K562 (cell line): ENCODE data around the gene MRPL32. TPM values are rescaled to one million over a fixed set of nuclear protein-coding genes. Genes with fewer than 3 reads are reported as not detected.

Source experiments
- ADNP ChIP-seq: fragments of 200-800 bp; sonication (Bioruptor generic); IDR thresholded peaks from 2 replicates; pipeline ENCODE4 v1.6.1; 2016; ENCODE audit warnings: missing genetic modification characterization, missing compliant biosample characterization
- BRD9 ChIP-seq: fragments of 450-650 bp; IDR thresholded peaks from 2 replicates; pipeline ENCODE4 v1.6.1; 2018; ENCODE audit warnings: low read depth; ENCODE audit not compliant: partially characterized antibody
- CBFA2T2 ChIP-seq: fragments of 450-650 bp; conservative IDR thresholded peaks from 2 replicates; pipeline ENCODE4 v1.6.1; 2017; ENCODE audit warnings: mild to moderate bottlenecking
- CEBPB ChIP-seq: fragments of 450-650 bp; IDR thresholded peaks from 2 replicates; pipeline ENCODE4 v1.6.1; 2016; ENCODE audit warnings: missing genetic modification characterization, missing compliant biosample characterization
- CHD1 ChIP-seq: fragments of 200-600 bp; sonication (generic); IDR thresholded peaks from one replicate; pipeline ENCODE4 v1.6.1; 2012; ENCODE audit warnings: mild to moderate bottlenecking, moderate library complexity, low read length, inconsistent platforms
- DLX4 ChIP-seq: fragments of 250-450 bp; sonication (Bioruptor Pico); IDR thresholded peaks from 2 replicates; pipeline ENCODE4 v1.6.1; 2021; ENCODE audit warnings: mild to moderate bottlenecking
- EWSR1 ChIP-seq: fragments of 450-650 bp; IDR thresholded peaks from 2 replicates; pipeline ENCODE4 v1.6.1; 2018; ENCODE audit warnings: borderline replicate concordance, mild to moderate bottlenecking, low read depth, moderate library complexity; ENCODE audit not compliant: partially characterized antibody
- FOXA3 ChIP-seq, 2 experiments: fragments of 450-650 bp in 1 of 2; sonication (generic) in 1 of 2; formaldehyde crosslinking; IDR thresholded peaks in 1 of 2; conservative IDR thresholded peaks in 1 of 2; 2 replicates each; pipeline versions ENCODE4 v1.4.0 to v1.8.0; 2020 to 2022; ENCODE audit warnings: mild to moderate bottlenecking in 2 of 2, missing genetic modification reagents in 1 of 2
- FOXK2 ChIP-seq, 2 experiments: fragments of 450-650 bp; IDR thresholded peaks in 1 of 2; conservative IDR thresholded peaks in 1 of 2; 2 replicates each; pipeline ENCODE4 v1.6.1; 2016; ENCODE audit warnings: low read depth in 2 of 2, mild to moderate bottlenecking in 1 of 2
- MTA3 ChIP-seq: fragments of 450-650 bp; formaldehyde crosslinking; IDR thresholded peaks from 2 replicates; pipeline ENCODE4 v1.6.1; 2017; ENCODE audit warnings: mild to moderate bottlenecking, borderline replicate concordance
- NCOA2 ChIP-seq, 2 experiments: fragments of 450-650 bp; IDR thresholded peaks; 2 replicates each; pipeline ENCODE4 v1.6.1; 2018; ENCODE audit warnings: mild to moderate bottlenecking in 2 of 2, moderate library complexity in 1 of 2; ENCODE audit not compliant: partially characterized antibody in 2 of 2
- NFXL1 ChIP-seq: fragments of 450-650 bp; formaldehyde crosslinking; IDR thresholded peaks from 2 replicates; pipeline ENCODE4 v1.4.0; 2021; ENCODE audit warnings: mild to moderate bottlenecking
- NRF1 ChIP-seq, 2 experiments: fragments of 450-650 bp; IDR thresholded peaks in 1 of 2; conservative IDR thresholded peaks in 1 of 2; 2 replicates each; pipeline ENCODE4 v1.6.1; 2014; ENCODE audit warnings: mild to moderate bottlenecking in 2 of 2
- OTX1 ChIP-seq: fragments of 450-650 bp; formaldehyde crosslinking; IDR thresholded peaks from 2 replicates; pipeline ENCODE4 v1.4.0; 2022; ENCODE audit warnings: mild to moderate bottlenecking
- PBX2 ChIP-seq, 2 experiments: IDR thresholded peaks in 1 of 2; conservative IDR thresholded peaks in 1 of 2; 2 replicates each; pipeline ENCODE4 v1.6.1; 2016; ENCODE audit warnings: low read depth in 2 of 2, mild to moderate bottlenecking in 1 of 2, missing compliant biosample characterization in 1 of 2, missing genetic modification characterization in 1 of 2, moderate library complexity in 1 of 2
- PML ChIP-seq: IDR thresholded peaks from 2 replicates; pipeline ENCODE4 v1.6.1; 2012; ENCODE audit warnings: low read length, inconsistent platforms
- PTRF ChIP-seq: fragments of 450-650 bp; IDR thresholded peaks from 2 replicates; pipeline ENCODE4 v1.6.1; 2016; ENCODE audit warnings: mild to moderate bottlenecking, missing genetic modification characterization, missing compliant biosample characterization
- RBM22 ChIP-seq: fragments of 200-400 bp; formaldehyde crosslinking; IDR thresholded peaks from 2 replicates; pipeline ENCODE4 v1.6.1; 2018; ENCODE audit warnings: low read length, low read depth; ENCODE audit not compliant: poor library complexity, severe bottlenecking
- RBM34 ChIP-seq: fragments of 200-400 bp; formaldehyde crosslinking; IDR thresholded peaks from 2 replicates; pipeline ENCODE4 v1.6.1; 2018; ENCODE audit warnings: low read length, borderline replicate concordance; ENCODE audit not compliant: insufficient read depth
- RNF2 ChIP-seq: sonication (generic); IDR thresholded peaks from 2 replicates; pipeline ENCODE4 v1.6.1; 2016
- TAF7 ChIP-seq: fragments of 450-650 bp; IDR thresholded peaks from 2 replicates; pipeline ENCODE4 v1.6.1; 2016; ENCODE audit warnings: missing genetic modification characterization, missing compliant biosample characterization
- TAL1 ChIP-seq: fragments of 450-650 bp; IDR thresholded peaks from 2 replicates; pipeline ENCODE4 v1.6.1; 2016; ENCODE audit warnings: mild to moderate bottlenecking
- TRIM28 ChIP-seq: fragments of 450-650 bp; IDR thresholded peaks from 2 replicates; pipeline ENCODE4 v1.6.1; 2017
- ZNF184 ChIP-seq: sonication (generic); formaldehyde crosslinking; IDR thresholded peaks from 2 replicates; pipeline ENCODE4 v1.5.0; 2020; ENCODE audit warnings: missing genetic modification reagents
- ZNF3 ChIP-seq: fragments of 250-450 bp; sonication (Bioruptor Pico); IDR thresholded peaks from 2 replicates; pipeline ENCODE4 v1.5.0; 2021; ENCODE audit warnings: mild to moderate bottlenecking, moderate library complexity
- ZNF316 ChIP-seq: fragments of 450-650 bp; IDR thresholded peaks from 2 replicates; pipeline ENCODE4 v1.6.1; 2016
- ZNF561 ChIP-seq: fragments of 450-650 bp; formaldehyde crosslinking; conservative IDR thresholded peaks from 2 replicates; pipeline ENCODE4 v1.4.0; 2020; ENCODE audit warnings: mild to moderate bottlenecking, moderate library complexity
- polyA plus RNA-seq, 8 experiments: library from polyadenylated mRNA; depleted of rRNA in 4 of 8; stranded (reverse) in 5 of 8; unstranded in 3 of 8; fragments of >200 nt; fragmentation: Nextera tagmentation in 2 of 8; fragmentation: Illumina TruSeq in 1 of 8; extraction: Ambion mirVana in 2 of 8; extraction: Trizol in 1 of 8; gene quantifications; 2 replicates each; pipeline versions ENCODE4 v1.2.1 to v1.2.3, GENCODE V29; 2011 to 2014; ENCODE audit warnings: inconsistent platforms in 1 of 8, missing spikeins in 1 of 8
- total RNA-seq, 7 experiments: library from RNA; depleted of rRNA in 6 of 7; stranded (reverse); fragments of >200 nt in 6 of 7; fragmentation: Illumina TruSeq in 2 of 7; extraction: Trizol in 2 of 7; gene quantifications; 2 replicates each; pipeline versions ENCODE4 v1.2.1 to v1.2.3, GENCODE V29; 2011 to 2021; ENCODE audit warnings: low replicate concordance in 1 of 7
- TF ChIP-seq, protein P1 (sequence below): fragments of 250-450 bp; sonication (Bioruptor Pico); IDR thresholded peaks from 2 replicates; pipeline ENCODE4 v1.8.0; 2022; ENCODE audit warnings: inconsistent platforms, mild to moderate bottlenecking, moderate library complexity, borderline replicate concordance

Gene MRPL32
- total and polyA plus RNA-seq, 9 of the 15 experiments (the other 6 are each of a cell fraction or from before 2014, with no cell fraction given): 75.5 to 351 (median 138) TPM

GRCh38 chr7:42986781-42987248, 54.6 kb downstream of the MRPL32 start (continued):
- TF ChIP-seq TAF7 (no peak), RNF2 (peak; percentile 77), OTX1 (CRISPR knock-in tag) (no peak), FOXA3 (CRISPR knock-in tag; conservative IDR thresholded peaks at IDR 0.05 in 1 of 2, IDR thresholded peaks at IDR 0.05 in 1 of 2) (no peak), ZNF3 (CRISPR knock-in tag) (no peak), PBX2 (CRISPR knock-in tag; IDR thresholded peaks at IDR 0.05; ENCODE audit: low read depth) (no peak; the same call in 1 of the 2 replicates), PBX2 (tag; conservative IDR thresholded peaks at IDR 0.05; ENCODE audit: low read depth) (peak; percentile 81), BRD9 (peak; percentile 61), PTRF (tag) (no peak), PML (peak; percentile 91), EWSR1 (no peak), CBFA2T2 (peak; percentile 98), TRIM28 (peak; percentile 31; the same call in 1 of the 2 replicates), ZNF561 (CRISPR knock-in tag) (no peak), NCOA2 (IDR thresholded peaks at IDR 0.05; ENCODE audit: partially characterized antibody in 2 of 2) (peak; percentile 83 to 90), FOXK2 (conservative IDR thresholded peaks at IDR 0.05 in 1 of 2, IDR thresholded peaks at IDR 0.05 in 1 of 2; ENCODE audit: low read depth in 2 of 2) (peak; percentile 72 to 80), MTA3 (peak; percentile 52; the same call in 1 of the 2 replicates), CHD1 (no peak), ZNF316 (0 out of 2 replicates have a peak, but pooled peaks have one; percentile 16), NRF1 (conservative IDR thresholded peaks at IDR 0.05 in 1 of 2, IDR thresholded peaks at IDR 0.05 in 1 of 2) (no peak), CEBPB (no peak), NFXL1 (no peak), RBM34 (no peak), ADNP (tag) (no peak), ZNF184 (CRISPR knock-in tag) (no peak), RBM22 (no peak), DLX4 (CRISPR knock-in tag) (no peak), TAL1 (peak; percentile 97)
- TF ChIP-seq, protein P1, sequence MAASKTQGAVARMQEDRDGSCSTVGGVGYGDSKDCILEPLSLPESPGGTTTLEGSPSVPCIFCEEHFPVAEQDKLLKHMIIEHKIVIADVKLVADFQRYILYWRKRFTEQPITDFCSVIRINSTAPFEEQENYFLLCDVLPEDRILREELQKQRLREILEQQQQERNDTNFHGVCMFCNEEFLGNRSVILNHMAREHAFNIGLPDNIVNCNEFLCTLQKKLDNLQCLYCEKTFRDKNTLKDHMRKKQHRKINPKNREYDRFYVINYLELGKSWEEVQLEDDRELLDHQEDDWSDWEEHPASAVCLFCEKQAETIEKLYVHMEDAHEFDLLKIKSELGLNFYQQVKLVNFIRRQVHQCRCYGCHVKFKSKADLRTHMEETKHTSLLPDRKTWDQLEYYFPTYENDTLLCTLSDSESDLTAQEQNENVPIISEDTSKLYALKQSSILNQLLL (CRISPR knock-in tag): no peak
